ENCODE measurements around the gene CCDC174. TPM values are rescaled to one million over a fixed set of nuclear protein-coding genes. Genes with fewer than 3 reads are reported as not detected.

CCDC174 gene
- total RNA-seq, 3 donors from 2014 or later, result 18.4 to 34.8 (median 30.8) TPM

GRCh38 chr3:14703791-14704190, 52.2 kb downstream of the CCDC174 start:
- Histone ChIP-seq H3K27me3 (no peaks in the 10 kb centered on the region), H3K27ac (no peak overlapping the region), H3K36me3 (no peaks in the 10 kb centered on the region), H3K9me3 (peaks cover 0 to 4% of the 10 kb centered on the region in 2 donors), H3K4me3 (no peak overlapping the region), H3K4me1 (no peaks in the 10 kb centered on the region)
- intact Hi-C loops (cut with DNase I; ENCODE audit: low total_unique reads), result no loop called here
- TF ChIP-seq CTCF (IDR thresholded peaks at IDR 0.05) (no peak), POLR2AphosphoS5 (IDR thresholded peaks at IDR 0.05) (no peak), POLR2A (IDR thresholded peaks at IDR 0.05) (no peak)
- no peak for DNase-seq (ENCODE audit: low spot score in 2 of 2)

- Histone ChIP-seq H3K27ac (no peak overlapping the region), H3K4me1 (no peaks in the 10 kb centered on the region), H3K4me3 (no peak overlapping the region), H3K27me3 (no peaks in the 10 kb centered on the region), H3K36me3 (no peaks in the 10 kb centered on the region), H3K9me3 (peaks cover 4 to 5% of the 10 kb centered on the region in 2 donors)
- TF ChIP-seq POLR2AphosphoS5 (IDR thresholded peaks at IDR 0.05) (no peak), CTCF (IDR thresholded peaks at IDR 0.05) (no peak), POLR2A (IDR thresholded peaks at IDR 0.05) (no peak)
- no peak for DNase-seq (ENCODE audit: low spot score in 2 of 2)
- intact Hi-C loops (cut with DNase I; ENCODE audit: low total_unique reads), result no loop called here
These were observed 54.5 kb downstream of the CCDC174 start for GRCh38 chr3:14706096-14706495.

GRCh38 chr3:14716591-14716990, 65.0 kb downstream of the CCDC174 start:
- TF ChIP-seq CTCF (IDR thresholded peaks at IDR 0.05), result no peak
- TF ChIP-seq POLR2A (IDR thresholded peaks at IDR 0.05), result no peak
- TF ChIP-seq POLR2AphosphoS5 (IDR thresholded peaks at IDR 0.05), result no peak
- Histone ChIP-seq H3K36me3 (no peaks in the 10 kb centered on the region), H3K9me3 (peaks cover 3 to 12% of the 10 kb centered on the region in 2 donors), H3K27me3 (no peaks in the 10 kb centered on the region), H3K27ac (no peak overlapping the region), H3K4me3 (no peak overlapping the region), H3K4me1 (no peaks in the 10 kb centered on the region)
- DNase-seq (ENCODE audit: low spot score in 2 of 2), result no peak
- intact Hi-C loops (cut with DNase I; ENCODE audit: low total_unique reads), result no loop called here

GRCh38 chr3:14717307-14717706, 65.7 kb downstream of the CCDC174 start:
- intact Hi-C loops (cut with DNase I; ENCODE audit: low total_unique reads), result no loop called here
- Histone ChIP-seq H3K36me3 (no peaks in the 10 kb centered on the region), H3K4me1 (no peaks in the 10 kb centered on the region), H3K9me3 (peaks cover 3 to 12% of the 10 kb centered on the region in 2 donors), H3K4me3 (no peak overlapping the region), H3K27me3 (no peaks in the 10 kb centered on the region), H3K27ac (no peak overlapping the region)
- no peak for DNase-seq (ENCODE audit: low spot score in 2 of 2)
- TF ChIP-seq POLR2A (IDR thresholded peaks at IDR 0.05), result no peak
- TF ChIP-seq CTCF (IDR thresholded peaks at IDR 0.05), result no peak
- no peak for TF ChIP-seq POLR2AphosphoS5 (IDR thresholded peaks at IDR 0.05)

- DNase-seq (ENCODE audit: low spot score in 2 of 2), result no peak
- H3K27me3 ChIP-seq, result no peaks in the 10 kb centered on the region
- no peaks in the 10 kb centered on the region for H3K9me3 ChIP-seq
- no peaks in the 10 kb centered on the region for H3K4me1 ChIP-seq
- H3K36me3 ChIP-seq, result no peaks in the 10 kb centered on the region
- intact Hi-C loops (cut with DNase I; ENCODE audit: low total_unique reads), result no loop called here
- no peak overlapping the region for H3K27ac ChIP-seq
- no peak overlapping the region for H3K4me3 ChIP-seq
- no peak for TF ChIP-seq POLR2A (IDR thresholded peaks at IDR 0.05)
- no peak for TF ChIP-seq CTCF (IDR thresholded peaks at IDR 0.05)
- no peak for TF ChIP-seq POLR2AphosphoS5 (IDR thresholded peaks at IDR 0.05)
These were observed 67.0 kb downstream of the CCDC174 start for GRCh38 chr3:14718539-14718938.
